MM.1S (cell line): Measurements from ENCODE around the gene CLDN6.

Experiments
- DNase-seq: peaks from one replicate; pipeline ENCODE4 v3.0.0-alpha.2; 2015
- H2AFZ ChIP-seq: fragments of 300-600 bp; sonication (generic); 2 replicates; pipeline ENCODE4 v1.6.0; 2016; ENCODE audit warnings: antibody characterized with exemption, low read length
- H3F3A ChIP-seq: fragments of 300-600 bp; sonication (generic); 2 replicates; pipeline ENCODE4 v1.6.1; 2016; ENCODE audit warnings: mild to moderate bottlenecking, antibody characterized with exemption, low read length, moderate library complexity, mixed read lengths; ENCODE audit not compliant: insufficient read depth
- H3K27ac ChIP-seq: fragments of 300-600 bp; sonication (generic); 2 replicates; pipeline ENCODE4 v1.5.1; 2016; ENCODE audit warnings: mild to moderate bottlenecking, low read length
- H3K27me3 ChIP-seq: fragments of 300-600 bp; sonication (generic); replicated peaks from 2 replicates; pipeline ENCODE4 v1.6.0; 2016; ENCODE audit warnings: low read length; ENCODE audit not compliant: insufficient read depth
- H3K36me3 ChIP-seq: fragments of 300-600 bp; sonication (generic); replicated peaks from 2 replicates; pipeline ENCODE4 v1.6.1; 2016; ENCODE audit warnings: mild to moderate bottlenecking, low read length, mixed read lengths; ENCODE audit not compliant: insufficient read depth
- H3K4me1 ChIP-seq: fragments of 300-600 bp; sonication (generic); 2 replicates; pipeline ENCODE4 v1.6.1; 2016; ENCODE audit warnings: low read length, mixed read lengths
- H3K4me2 ChIP-seq: fragments of 300-600 bp; sonication (generic); 2 replicates; pipeline ENCODE4 v1.6.0; 2016; ENCODE audit warnings: low read depth, low read length
- H3K4me3 ChIP-seq: fragments of 300-600 bp; sonication (generic); 2 replicates; pipeline ENCODE4 v1.5.1; 2016; ENCODE audit warnings: low read length, mixed read lengths
- H3K79me2 ChIP-seq: fragments of 300-600 bp; sonication (generic); 2 replicates; pipeline ENCODE4 v1.6.1; 2016; ENCODE audit warnings: mixed run types, low read length, mixed read lengths
- H3K9ac ChIP-seq: fragments of 300-600 bp; sonication (generic); 2 replicates; pipeline ENCODE4 v1.6.1; 2016; ENCODE audit warnings: low read length, mixed read lengths
- H3K9me2 ChIP-seq: fragments of 300-600 bp; sonication (generic); replicated peaks from 2 replicates; pipeline ENCODE4 v1.6.1; 2016; ENCODE audit warnings: mild to moderate bottlenecking, low read length, mixed read lengths; ENCODE audit not compliant: insufficient read depth
- H3K9me3 ChIP-seq: fragments of 300-600 bp; sonication (generic); replicated peaks from 2 replicates; pipeline ENCODE4 v1.6.1; 2016; ENCODE audit warnings: mild to moderate bottlenecking, low read length, mixed read lengths; ENCODE audit not compliant: insufficient read depth
- H4K20me1 ChIP-seq: fragments of 300-600 bp; sonication (generic); 2 replicates; pipeline ENCODE4 v1.6.1; 2016; ENCODE audit warnings: mild to moderate bottlenecking, low read length, moderate library complexity, mixed read lengths; ENCODE audit not compliant: insufficient read depth
- EZH2 ChIP-seq: fragments of 300-600 bp; sonication (generic); optimal IDR thresholded peaks from 2 replicates; pipeline ENCODE3; 2017; ENCODE audit warnings: low read depth, mild to moderate bottlenecking, antibody characterized with exemption, low read length, mixed read lengths
- EZH2phosphoT487 ChIP-seq: fragments of 300-600 bp; sonication (generic); IDR thresholded peaks from 2 replicates; pipeline ENCODE4 v1.6.1; 2018; ENCODE audit warnings: antibody characterized with exemption, low read length
- TF ChIP-seq, protein P1 (sequence below): fragments of 300-600 bp; sonication (generic); IDR thresholded peaks from 2 replicates; pipeline ENCODE4 v1.5.1; 2016; ENCODE audit warnings: antibody characterized with exemption, low read length, mixed read lengths

Gene CLDN6

DNA sequence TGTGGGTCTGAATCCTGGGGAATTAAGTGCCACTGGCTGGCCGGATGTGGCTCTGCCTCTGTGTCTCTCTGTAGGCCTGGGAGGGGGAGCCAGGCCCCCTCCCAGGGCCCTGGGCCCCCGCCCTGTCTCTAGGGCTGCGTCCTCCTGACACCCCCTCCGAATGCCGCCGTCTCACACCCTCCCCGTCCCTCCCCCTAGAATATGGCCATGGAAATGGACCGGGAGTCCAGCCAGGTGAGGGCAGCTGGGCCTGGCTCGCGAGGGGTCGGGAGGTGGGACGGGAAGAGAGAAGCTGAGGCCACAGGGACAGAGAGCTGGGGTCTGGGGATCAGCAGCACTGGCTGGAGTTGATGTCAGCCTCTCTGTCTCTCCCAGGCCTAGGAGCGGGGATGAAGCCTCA is 21.7 kb downstream of the CLDN6 start:
- H3K36me3 ChIP-seq: no peaks in the 10 kb centered on the region
- no peak overlapping the region for H3K27ac ChIP-seq
- no peaks in the 10 kb centered on the region for H3K79me2 ChIP-seq
- no peaks in the 10 kb centered on the region for H4K20me1 ChIP-seq
- no peak overlapping the region for H3K9ac ChIP-seq
- no peaks in the 10 kb centered on the region for H3K9me2 ChIP-seq
- no peaks in the 10 kb centered on the region for H3F3A ChIP-seq
- no peak overlapping the region for H3K4me2 ChIP-seq
- TF ChIP-seq EZH2 (no peak), EZH2phosphoT487 (no peak)
- TF ChIP-seq, protein P1, sequence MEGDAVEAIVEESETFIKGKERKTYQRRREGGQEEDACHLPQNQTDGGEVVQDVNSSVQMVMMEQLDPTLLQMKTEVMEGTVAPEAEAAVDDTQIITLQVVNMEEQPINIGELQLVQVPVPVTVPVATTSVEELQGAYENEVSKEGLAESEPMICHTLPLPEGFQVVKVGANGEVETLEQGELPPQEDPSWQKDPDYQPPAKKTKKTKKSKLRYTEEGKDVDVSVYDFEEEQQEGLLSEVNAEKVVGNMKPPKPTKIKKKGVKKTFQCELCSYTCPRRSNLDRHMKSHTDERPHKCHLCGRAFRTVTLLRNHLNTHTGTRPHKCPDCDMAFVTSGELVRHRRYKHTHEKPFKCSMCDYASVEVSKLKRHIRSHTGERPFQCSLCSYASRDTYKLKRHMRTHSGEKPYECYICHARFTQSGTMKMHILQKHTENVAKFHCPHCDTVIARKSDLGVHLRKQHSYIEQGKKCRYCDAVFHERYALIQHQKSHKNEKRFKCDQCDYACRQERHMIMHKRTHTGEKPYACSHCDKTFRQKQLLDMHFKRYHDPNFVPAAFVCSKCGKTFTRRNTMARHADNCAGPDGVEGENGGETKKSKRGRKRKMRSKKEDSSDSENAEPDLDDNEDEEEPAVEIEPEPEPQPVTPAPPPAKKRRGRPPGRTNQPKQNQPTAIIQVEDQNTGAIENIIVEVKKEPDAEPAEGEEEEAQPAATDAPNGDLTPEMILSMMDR: no peak
- no peaks in the 10 kb centered on the region for H3K9me3 ChIP-seq
- no peak overlapping the region for H3K4me3 ChIP-seq
- no peak for DNase-seq
- H3K4me1 ChIP-seq: no peaks in the 10 kb centered on the region
- peaks cover 100% of the 10 kb centered on the region for H3K27me3 ChIP-seq
- no peak overlapping the region for H2AFZ ChIP-seq

DNA sequence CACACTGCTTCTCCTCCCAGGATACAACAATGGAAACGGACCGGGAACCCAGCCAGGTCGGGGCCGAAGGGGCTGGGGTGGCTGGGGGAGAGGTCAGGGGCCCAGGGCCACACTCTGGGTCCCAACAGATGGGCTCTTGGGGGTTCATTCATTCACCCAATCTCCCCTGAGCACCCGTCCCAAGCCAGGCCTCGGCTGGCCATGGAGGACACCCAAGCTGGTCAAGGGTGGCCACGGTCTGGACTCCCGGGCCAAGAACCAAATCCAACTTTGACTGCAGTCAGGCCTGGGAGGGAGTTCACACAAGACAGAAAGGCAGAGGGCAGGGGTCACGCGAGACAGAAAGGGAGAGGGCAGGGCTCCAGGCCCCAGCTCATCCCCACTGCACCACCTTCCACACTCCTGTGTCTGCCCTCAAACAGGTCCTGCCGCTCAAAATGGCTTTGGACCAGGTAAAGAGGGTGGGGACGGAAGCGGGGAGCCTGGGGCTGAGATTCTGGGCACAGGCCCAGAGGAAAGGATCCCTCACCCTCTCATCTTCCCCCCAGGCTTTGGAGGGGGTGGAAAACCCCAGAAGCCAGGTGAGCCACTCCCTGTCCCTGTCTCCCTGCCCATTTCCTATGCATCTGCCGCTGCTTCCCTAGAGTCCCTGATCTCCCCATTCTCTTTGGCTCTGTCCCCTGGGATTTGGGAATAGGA is 25.5 kb downstream of the CLDN6 start:
- DNase-seq: no peak
- H2AFZ ChIP-seq: no peak overlapping the region
- H3K9me3 ChIP-seq: no peaks in the 10 kb centered on the region
- H3K36me3 ChIP-seq: no peaks in the 10 kb centered on the region
- H3K4me2 ChIP-seq: no peak overlapping the region
- no peaks in the 10 kb centered on the region for H3K9me2 ChIP-seq
- no peak overlapping the region for H3K4me3 ChIP-seq
- H3K27me3 ChIP-seq: peaks cover 100% of the 10 kb centered on the region
- no peaks in the 10 kb centered on the region for H4K20me1 ChIP-seq
- TF ChIP-seq EZH2phosphoT487: no peak
- TF ChIP-seq, protein P1: no peak
- TF ChIP-seq EZH2: no peak
- H3K27ac ChIP-seq: no peak overlapping the region
- no peaks in the 10 kb centered on the region for H3K79me2 ChIP-seq
- no peaks in the 10 kb centered on the region for H3K4me1 ChIP-seq
- H3K9ac ChIP-seq: no peak overlapping the region
- no peaks in the 10 kb centered on the region for H3F3A ChIP-seq

DNA sequence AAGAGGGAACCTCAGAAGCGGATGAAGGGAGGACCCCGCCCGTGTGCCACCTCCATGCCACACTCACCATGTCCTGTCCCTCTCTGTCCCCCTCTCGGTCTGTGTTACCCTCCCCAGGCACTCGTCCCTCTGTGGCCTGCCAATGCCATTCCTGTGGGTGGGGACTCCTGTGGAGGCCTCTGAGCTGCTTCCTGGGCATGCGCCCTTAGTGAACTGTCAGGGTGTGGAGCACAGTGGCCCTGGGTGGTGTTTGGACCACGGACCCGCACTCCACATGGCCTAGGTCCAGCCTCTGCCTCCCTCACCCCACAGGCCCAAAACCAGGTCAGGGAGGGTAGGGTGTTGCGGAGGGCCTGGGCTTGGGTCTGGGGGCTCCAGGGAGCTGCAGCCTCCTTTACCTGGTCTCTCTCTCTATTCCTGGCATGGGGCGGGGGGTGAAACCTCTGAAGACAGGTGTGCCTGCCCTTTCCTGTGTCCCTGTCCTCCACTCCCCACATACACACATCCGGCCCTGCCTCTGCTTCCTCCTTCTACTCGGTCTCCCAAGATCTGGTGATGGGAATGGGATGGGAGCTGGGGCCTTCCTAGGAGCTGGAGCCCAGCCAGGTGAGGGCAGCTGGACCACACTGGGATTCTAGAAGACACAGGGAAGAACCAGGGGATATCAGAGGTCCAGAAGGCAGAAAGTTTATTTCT is 26.3 kb downstream of the CLDN6 start:
- Histone ChIP-seq H3K4me3 (no peak overlapping the region), H3F3A (no peaks in the 10 kb centered on the region), H4K20me1 (no peaks in the 10 kb centered on the region), H3K4me1 (no peaks in the 10 kb centered on the region), H3K27ac (no peak overlapping the region), H3K9me2 (no peaks in the 10 kb centered on the region), H3K9me3 (no peaks in the 10 kb centered on the region), H3K27me3 (peaks cover 100% of the 10 kb centered on the region), H3K79me2 (no peaks in the 10 kb centered on the region), H3K9ac (no peak overlapping the region), H3K4me2 (no peak overlapping the region), H2AFZ (no peak overlapping the region), H3K36me3 (no peaks in the 10 kb centered on the region)
- TF ChIP-seq EZH2 (no peak), EZH2phosphoT487 (no peak)
- TF ChIP-seq, protein P1: no peak
- no peak for DNase-seq
